SIG-M5 (cell line): Measurements from ENCODE around the gene MYH15.
A peak's percentile ranks its signal among the peaks of the same experiment; 100 is the strongest.

Experiments used
- DNase-seq: peaks from one replicate; lab custom pipeline; 2025; lab: John Stamatoyannopoulos, UW

Gene MYH15

DNA sequence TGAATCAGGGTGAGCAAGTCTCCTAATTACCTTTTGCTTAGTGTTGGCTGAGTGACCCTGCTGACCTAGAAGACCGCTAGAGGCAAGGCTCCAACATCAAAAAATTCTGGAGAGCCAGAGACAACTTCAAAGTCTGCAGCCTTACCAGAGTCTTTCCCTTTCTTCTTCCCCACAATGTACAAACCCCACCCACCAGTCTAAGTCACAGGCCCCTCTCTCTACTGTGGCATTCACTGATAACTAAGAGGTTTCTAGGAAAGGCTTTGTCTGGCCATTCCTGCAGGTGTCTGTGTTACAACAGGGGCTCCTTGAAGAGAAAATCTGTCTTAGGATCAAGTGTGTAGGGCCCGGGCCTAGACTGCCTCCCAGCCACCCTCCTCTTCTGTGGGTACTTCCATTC is 525 bp downstream of the MYH15 start:
- DNase-seq: no peak

DNA sequence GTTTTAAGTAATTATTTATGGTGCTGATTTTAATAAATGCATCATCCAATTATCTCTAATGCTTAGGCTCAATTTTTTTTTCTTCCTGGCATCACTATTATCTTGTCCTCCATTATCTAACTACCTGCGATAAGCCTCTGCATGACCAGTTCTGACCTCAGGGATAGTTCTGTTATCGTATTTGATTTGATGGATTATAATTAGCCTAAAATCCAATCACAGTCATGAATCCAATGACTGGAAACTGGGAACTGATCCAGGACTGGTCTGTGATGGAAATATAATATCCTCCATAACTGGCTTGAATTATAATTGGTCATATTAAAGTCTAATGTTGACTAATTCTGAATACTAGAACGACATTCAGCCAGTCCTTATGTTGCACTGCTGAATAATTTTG is 1.1 kb downstream of the MYH15 start:
- no peak for DNase-seq

DNA sequence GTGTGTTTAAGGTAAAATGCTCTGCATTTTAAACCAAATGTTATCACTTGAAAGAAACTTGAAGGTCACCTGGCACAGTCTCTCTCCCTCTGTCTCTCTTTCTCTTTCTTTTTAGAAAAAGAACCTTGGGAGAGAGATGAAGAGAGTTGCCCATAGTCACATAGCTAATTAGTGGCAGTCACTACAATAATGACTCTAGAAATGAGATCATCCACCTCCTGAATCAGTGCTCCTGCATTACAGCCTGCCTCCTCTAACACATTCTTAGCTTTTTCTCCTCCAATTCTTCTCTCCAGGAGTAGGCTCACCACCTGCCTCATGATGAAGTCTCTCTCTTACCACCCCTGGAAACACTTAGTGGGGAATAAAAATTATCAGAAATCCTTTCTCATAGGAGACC is 2.5 kb downstream of the MYH15 start:
- no peak for DNase-seq

DNA sequence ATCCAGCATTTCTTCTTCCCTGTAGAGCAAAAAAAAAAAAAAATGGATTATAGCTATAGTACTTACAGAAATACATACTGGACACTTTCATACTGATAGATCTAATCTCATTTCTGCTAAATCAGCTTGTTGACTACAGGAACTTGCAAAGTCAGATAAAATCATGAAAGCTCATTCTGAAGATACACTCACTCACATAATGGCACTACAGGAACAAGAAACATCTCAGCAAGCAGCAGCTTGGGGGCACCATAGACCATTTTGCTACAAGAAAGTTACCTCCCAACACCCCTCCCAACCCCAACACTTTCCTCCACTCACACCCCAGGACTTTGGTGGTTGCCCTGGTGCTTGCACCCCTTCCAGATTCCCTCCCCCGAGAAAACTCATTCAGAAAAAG is 4.6 kb downstream of the MYH15 start:
- no peak for DNase-seq

DNA sequence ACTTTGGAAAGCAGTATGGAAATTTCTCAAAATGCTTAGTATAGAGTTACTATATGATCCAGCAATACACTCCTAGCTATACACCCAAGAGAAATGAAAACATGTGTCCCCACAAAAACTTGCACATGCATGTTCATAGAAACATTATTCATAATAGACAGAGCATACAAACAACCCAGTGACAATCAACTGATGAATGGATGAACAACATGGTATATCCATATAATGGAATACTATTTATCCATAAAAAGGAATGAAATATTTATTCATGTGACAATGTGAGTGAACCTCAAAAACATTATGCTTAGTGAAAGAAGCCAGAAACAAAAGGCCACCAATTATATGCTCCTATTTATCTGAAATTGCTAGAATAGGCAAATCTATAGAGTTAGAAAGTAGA is 6.7 kb downstream of the MYH15 start:
- no peak for DNase-seq

DNA sequence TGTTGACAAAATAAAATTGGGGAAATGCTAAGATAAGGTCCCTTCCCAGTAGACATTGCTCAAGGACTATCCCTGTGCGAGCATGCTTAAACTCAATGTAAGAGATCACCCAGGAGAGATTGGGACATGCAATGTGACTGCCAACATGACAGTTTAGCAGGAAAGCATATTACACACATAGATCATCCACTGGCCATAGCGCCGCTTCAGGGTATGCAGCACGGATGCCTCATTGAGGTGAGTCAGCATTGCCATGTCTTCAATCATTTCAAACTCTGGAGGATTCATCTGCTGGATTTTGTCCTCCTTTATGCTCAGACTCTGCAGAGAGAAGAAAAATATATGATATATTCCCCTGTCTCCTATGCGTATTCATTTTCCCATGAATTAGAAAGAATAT is 8.9 kb downstream of the MYH15 start:
- no peak for DNase-seq

DNA sequence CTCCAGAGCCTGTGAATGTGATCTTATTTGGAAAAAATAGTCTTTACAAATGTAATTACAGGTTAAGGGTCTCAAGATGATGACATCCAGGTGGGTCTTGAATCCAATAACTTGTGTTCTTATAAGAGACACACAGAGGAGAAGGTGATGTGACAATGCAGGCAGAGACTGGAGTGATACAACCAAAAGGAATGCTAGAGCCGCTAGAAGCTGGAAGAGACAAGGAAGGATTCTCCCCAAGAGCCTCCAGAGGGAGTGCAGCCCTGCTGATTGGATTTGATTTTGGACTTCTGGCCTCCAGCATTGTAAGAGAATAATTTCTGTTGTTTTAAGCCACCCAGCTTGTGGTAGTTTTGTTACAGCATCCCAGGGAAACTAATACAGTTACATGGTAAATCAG is 9.7 kb downstream of the MYH15 start:
- DNase-seq: no peak

DNA sequence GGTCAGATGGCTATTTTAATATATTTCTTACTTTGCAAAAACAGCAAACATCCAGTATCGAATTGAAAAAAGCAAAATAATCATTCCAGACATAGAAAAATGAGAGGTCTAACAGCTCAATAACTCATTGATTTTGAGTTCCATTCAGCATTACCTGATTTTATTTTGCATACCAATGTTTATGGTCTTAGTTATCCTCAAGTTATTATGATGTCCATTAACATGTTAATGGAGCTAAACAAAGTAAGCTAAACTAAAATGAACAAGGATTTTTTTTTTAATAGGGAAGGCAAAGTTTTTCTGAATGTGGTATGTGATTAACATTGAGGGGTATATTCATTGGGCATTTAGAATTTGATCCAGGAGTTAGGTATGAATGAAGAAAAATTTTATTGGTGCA is 13.1 kb downstream of the MYH15 start:
- DNase-seq: no peak

DNA sequence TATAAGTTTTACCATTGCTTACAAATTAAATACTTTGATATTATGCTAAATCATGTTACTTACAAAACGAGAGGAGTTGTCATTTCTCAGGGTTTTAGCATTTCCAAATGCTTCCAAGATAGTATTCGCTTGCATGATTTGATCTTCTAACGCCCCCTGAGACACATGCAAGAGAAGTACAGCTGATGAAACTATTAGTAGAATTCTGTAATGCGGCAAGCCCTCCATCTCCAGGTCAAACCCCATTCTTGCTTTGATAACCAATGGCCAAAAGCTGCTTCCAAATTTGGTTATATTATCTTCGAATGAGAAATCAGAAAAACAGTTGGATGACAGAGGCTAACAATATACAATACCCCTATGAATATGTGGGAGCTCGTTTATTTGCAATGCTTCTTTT is 14.7 kb downstream of the MYH15 start:
- no peak for DNase-seq

DNA sequence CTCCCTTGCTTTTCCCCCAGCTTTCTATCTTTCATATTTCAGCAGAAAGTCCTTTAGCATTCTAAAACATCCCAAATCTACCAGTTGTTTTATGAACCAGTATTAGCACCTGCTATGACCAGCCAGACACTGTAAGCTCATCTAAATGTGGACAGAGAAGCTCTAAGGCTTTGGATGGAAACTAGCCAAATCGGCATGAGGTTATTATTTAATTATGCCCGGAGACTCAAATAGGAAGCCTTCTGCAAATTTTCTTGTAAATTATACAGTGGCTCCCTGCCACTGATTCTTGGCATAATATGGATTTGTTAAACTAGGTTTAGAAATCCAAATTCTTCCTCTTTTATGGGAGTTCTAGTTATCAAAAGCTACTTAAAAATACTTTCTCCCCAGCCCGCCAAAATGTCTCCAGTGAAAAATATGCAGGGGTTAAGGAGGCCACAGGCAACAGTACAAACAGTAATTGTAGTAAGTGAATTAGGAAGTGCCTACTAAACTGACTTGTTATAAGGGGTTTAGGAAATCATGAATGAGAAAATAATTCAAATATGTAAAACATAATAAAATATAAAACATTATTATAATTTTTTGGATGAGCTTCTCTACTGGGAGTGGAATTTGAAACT is 15.4 kb downstream of the MYH15 start:
- no peak for DNase-seq

DNA sequence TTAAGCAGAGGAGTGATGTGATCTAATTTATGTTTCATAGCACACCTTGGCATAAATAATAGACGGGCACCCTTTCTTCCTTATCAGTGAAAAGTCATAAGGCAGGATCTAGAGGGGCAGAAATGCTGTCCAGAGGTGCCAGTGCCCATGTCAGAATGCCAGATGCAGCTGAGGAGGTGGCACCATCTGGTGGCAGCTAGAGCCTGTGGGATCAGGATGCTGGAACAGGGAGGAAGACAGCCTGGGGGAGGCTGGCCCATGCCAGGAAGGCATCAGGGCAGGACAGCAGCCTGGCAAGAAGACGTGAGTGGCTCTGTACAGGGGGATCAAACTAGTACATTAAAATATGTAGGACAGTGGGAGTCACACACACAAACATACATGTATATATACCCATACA is 16.5 kb downstream of the MYH15 start:
- no peak for DNase-seq

DNA sequence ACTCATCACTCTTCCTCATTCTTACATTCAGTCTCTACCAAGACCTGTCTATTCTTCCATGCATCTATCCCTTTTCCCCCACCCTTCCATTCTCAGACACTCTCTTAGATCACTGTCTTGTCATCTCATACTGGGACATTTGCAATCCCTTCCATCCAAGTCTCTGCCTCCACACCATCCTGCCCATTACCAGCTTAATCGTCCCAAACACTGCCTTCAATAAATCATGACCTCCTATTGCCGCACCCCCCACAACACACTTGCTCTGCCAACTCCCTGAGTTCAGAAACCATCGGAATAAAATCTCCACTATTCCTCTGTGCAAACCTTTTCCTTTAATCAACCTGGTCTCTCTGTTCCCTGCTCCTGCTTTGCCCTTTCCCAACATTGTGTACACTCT is 18.9 kb downstream of the MYH15 start:
- no peak for DNase-seq

DNA sequence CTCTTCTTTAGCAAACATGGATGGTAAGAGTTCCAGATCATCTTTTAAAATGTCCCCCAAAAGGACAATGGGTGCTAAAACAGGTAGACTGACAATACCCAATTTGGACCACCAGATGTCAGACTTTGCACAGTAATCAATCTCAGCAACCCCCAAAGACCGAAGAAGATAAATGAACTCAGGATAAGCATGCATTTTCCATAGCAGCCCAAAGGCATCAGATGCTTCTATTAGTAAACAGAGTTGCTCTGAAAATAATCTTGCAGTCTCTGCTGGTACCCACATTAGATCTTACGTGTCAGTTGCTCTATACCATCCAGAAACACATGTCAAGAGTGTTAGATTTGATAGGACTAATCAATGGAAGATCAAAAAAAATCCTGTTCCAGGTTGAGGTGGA is 20.6 kb downstream of the MYH15 start:
- DNase-seq: no peak

DNA sequence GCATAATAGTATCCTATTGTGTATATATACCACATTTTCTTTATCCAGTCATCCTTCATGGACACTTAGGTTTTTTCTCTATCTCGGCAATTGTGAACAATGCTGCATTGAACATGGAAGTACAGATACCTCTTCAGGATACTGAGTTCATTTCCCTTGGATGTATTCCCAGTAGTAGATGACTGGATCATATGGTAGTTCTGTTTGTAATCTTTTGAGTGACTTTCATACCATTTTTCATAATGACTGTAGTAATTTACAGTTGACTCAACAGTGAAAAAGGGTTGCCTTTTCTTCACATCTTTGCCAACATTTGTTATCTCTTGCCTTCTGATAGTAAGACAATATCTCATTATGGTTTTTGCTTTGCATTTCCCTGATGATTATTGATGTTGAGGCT is 21.8 kb downstream of the MYH15 start:
- DNase-seq: no peak

DNA sequence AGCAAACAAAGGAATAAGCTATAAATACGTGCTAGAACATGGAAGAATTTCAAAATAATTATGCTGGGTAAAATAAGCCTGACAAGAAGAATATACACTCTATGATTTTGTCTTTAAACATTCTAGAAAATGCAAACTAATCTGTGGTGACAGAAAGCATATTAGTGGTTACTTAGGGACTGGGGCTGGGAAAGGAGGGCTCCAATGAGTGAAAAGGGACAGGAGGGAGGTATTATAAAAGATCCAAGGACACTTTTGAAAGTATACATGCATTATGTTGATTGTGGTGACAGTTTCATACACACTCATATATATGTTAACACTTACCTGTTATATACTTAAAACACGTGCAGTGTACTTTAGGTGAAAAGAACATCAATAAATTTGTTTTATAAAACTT is 23.0 kb downstream of the MYH15 start:
- no peak for DNase-seq

DNA sequence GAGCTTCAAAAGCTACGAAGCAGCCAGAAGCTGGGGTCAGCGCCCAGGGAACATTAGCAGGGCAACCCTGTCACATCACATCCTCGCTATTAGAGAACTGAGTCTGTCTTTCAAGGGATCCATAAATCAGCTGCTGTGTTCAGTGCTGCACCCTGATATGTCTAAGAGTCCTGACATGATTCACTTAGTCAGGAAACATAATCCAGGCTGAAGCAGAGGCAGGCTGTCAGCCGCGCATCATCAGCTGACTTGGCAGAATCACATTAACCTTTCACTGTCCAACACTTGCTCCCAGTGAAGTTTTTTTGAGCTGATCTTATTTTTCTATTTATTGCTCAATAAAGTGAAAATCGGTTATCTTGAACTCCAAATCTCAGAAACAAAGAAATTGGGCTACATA is 23.5 kb downstream of the MYH15 start:
- no peak for DNase-seq

DNA sequence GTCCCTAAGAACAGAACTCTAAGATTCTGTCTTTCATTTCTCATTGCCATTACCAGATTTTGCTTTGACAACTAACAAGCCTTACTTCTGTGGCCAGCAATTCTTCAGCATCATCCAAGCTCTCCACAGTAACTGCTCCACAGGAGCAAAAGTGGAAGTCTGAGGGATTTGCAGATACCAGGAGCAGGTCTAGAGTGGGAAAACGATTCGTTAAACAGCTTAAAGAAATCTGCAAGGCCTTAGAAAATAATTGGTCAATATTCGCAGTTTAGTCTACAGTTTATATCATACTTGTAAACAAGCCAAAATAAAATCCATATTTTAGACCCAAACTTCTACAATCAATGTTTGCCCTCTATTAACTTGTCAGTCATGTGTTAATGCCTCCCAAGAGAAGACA is 24.1 kb downstream of the MYH15 start:
- DNase-seq: no peak

DNA sequence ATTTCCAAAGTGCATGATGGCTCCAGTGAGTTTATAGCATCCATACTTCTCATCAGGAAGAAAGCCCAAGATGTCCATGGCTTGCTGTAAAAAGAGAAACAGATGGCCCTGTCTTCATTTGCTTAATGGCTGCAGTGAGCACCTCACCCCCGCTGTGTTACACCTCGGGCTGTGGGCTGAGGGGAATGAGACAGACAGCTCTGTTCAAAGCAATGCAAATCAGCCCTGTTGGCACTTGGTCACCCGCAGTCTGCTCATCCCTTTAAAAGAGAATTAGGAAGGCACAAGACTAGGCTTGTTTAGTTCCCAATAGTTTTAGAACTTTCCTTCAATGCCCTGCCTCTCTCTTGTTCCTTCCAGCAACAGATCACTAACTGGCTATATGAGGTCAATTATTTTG is 25.2 kb downstream of the MYH15 start:
- no peak for DNase-seq

DNA sequence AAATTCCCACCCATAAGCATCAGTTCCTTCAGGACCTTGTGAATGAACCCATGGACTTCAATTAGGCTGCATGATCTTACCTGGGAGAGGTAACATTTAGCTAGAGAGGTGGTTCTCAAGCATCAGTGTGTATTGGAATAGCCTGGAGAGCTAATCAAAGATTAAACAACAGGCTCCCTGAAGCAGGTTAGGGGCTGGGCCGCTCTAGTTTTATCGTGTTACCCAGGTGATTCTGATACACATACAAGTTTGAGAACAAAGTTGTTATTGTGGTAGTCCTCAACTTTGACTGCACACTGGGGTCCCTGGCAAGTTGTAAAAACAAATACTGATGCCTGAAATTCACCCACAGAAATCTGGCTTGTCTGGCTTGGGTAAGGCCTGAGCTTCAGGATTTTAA is 31.2 kb downstream of the MYH15 start:
- no peak for DNase-seq

DNA sequence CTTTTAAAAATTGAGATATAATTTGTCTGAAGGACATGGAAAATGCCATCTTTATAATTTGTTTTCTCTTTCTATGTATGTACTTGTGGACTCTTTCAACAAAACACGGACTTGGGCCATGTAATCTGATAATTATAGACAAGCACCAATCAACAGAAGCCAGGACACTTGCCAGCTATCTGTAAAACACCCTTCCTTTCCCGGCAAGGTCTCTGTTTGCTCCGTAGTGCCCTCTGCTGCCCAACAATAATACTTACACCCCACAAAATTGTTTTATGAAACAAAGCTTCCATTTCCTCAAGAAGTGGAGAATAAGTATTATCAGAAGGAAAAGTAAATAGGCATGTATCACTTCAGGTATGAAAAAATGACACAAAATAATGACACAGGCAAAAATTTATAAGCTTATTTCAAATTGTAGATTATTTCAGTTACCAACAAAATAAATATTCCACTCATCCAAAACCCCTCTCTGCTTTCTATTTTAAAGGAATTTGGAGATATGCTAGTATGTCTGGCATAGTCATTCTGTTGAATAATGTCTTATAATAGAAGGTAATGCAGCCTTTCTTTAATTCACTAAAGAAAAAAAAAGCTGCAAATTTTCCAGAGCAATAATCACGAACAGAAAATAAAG is 32.8 kb downstream of the MYH15 start:
- DNase-seq: peak; percentile 28

DNA sequence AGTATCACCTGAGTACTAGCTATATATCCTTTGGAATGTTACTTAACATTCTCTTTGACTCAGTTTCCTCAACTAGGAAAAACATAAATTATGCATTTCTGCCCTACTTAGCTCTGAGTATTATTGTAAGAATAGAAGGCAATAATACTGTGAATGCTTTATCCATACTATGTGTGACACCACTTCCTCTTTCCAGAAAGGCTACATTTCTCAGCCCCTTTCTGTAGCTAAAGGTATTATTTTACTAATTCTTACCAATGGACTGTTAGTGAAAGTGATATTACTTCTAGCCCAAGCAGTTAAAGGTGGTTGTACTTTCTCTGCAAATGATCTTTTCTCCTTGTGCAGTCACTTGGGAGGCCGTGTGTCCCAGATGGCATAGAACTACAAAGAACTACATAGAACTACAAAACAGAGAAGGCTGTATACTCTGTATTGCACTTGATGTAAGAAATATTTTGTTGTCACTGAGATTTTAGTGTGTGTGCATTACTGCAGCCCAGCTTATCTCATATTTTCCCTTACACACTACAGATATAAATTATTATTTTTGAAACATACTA is 35.1 kb downstream of the MYH15 start:
- no peak for DNase-seq

DNA sequence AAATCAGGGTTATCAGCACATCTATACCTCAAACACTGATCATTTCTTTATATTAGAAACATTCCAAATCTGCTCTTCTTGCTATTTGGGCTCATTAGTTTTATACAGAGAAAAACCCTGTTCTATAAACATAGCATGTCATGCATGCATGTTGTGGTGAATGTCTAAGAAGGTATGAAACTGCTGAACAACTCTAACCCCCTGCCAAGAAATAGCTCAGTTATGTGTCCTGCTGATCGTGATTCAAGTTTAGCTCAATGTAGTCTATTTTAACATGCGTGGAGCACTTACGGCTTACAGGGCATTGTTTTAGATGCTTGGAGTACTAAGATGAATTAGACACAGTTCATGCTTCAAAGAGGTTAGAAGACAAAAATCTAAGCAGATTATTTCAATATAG is 35.8 kb downstream of the MYH15 start:
- no peak for DNase-seq

DNA sequence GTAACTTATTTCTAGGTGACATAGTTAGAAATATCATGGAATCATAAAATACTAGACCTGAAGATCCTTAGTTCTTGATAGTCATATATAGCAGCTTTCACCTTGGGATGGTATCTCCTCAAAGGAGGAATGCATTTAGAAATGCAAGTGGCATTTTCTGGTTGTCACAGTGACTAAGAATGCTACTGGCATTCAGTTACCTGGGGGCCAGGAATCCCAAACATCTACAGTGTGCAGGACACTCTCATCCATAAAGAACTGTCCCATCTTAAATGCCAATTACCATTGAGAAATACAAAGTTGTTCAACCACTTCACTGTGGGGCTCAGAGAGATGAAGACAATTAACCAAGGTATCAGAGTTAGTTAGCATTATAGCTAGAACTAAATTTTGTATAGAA is 36.7 kb downstream of the MYH15 start:
- no peak for DNase-seq

DNA sequence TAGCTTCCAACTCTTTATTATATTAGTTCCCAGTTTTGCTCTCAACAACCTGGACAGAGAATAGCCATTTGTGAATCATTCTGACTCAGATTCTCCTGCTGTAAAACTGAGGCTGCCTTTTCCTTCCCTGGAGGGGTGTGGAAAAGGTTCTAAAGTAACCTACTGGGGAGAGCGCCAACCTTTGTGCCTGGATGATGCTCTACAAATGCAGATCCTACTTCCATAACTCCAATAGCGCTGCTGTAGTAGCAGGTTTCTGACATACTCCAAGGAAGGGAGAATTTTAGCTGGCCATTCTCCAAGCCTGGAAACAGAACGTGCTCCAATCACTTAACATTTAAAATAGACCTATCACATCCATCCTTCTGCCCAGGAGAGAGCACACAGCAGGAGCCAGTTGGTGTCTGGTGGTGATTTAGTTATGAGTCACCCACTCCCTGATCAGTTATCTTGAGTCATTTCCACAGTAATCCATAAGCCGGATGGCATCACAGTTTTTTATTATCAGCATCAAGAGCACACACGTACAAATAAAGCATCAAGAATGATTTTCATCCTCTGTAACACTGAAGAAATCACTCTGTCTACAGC is 38.3 kb downstream of the MYH15 start:
- DNase-seq: no peak
